Heart right ventricle (tissue), 16 donors: ENCODE results near the gene UBR2. TPM values are rescaled to one million over a fixed set of nuclear protein-coding genes. Genes with fewer than 3 reads are reported as not detected.

ENCODE experiments used
- ATAC-seq, 8 donors: fragments of 200-7000 bp; cut with Tn5 transposase; one replicate each; pipeline ENCODE4 v1.9.1; 2020; ENCODE audit warnings: mild to moderate bottlenecking in 8 of 8, moderate library complexity in 8 of 8, moderate number of reproducible peaks in 1 of 8
- DNase-seq, 2 donors: peaks; one replicate each; pipeline ENCODE4 v3.0.0-alpha.2; 2020
- H3K27ac ChIP-seq, 10 donors: fragments of 200-600 bp; sonication (generic) in 2 of 10; one replicate each; pipeline versions ENCODE4 v1.5.0 to v1.8.0; 2020 to 2022; ENCODE audit warnings: mild to moderate bottlenecking in 3 of 10
- H3K27me3 ChIP-seq, 7 donors: fragments of 200-600 bp; one replicate each; pipeline ENCODE4 v1.8.0; 2021 to 2022; ENCODE audit warnings: mild to moderate bottlenecking in 2 of 7
- H3K36me3 ChIP-seq, 9 donors: fragments of 200-600 bp; sonication (generic) in 1 of 9; one replicate each; pipeline versions ENCODE4 v1.5.0 to v1.8.0; 2020 to 2022; ENCODE audit warnings: mild to moderate bottlenecking in 2 of 9
- H3K4me1 ChIP-seq, 9 donors: fragments of 200-600 bp; sonication (generic) in 1 of 9; one replicate each; pipeline versions ENCODE4 v1.5.0 to v1.8.0; 2020 to 2022; ENCODE audit warnings: mild to moderate bottlenecking in 4 of 9
- H3K4me3 ChIP-seq, 10 donors: fragments of 200-600 bp; sonication (generic) in 2 of 10; one replicate each; pipeline versions ENCODE4 v1.5.0 to v1.8.0; 2020 to 2022; ENCODE audit warnings: mild to moderate bottlenecking in 7 of 10, moderate library complexity in 2 of 10
- H3K9me3 ChIP-seq, 11 donors: fragments of 200-600 bp in 10 of 11; sonication (generic) in 2 of 11; one replicate each; pipeline versions ENCODE4 v1.5.0 to v1.8.0; 2013 to 2022; ENCODE audit warnings: mild to moderate bottlenecking in 2 of 11, control low read depth in 1 of 11, moderate library complexity in 1 of 11
- WGBS, 2 donors: extraction: QIAGEN DNeasy Blood & Tissue Kit; methylation state at CpG; one replicate each; pipeline ENCODE4 v1.1.7; 2013; ENCODE audit warnings: inconsistent platforms in 1 of 2; 5-methylcytosine and 5-hydroxymethylcytosine counted together
- intact Hi-C, 10 donors: fragments of 100-400 bp; cut with DNase I; formaldehyde crosslinking; loops; one replicate each; pipeline versions ENCODE4 v1.11.1 to v1.14.2; 2022
- polyA plus RNA-seq, 2 donors: library from polyadenylated mRNA; stranded (reverse); fragments of 200-250 nt; gene quantifications; one replicate each; pipeline ENCODE4 v1.2.3, GENCODE V29; 2013
- total RNA-seq, 10 donors: library from RNA; stranded (reverse); fragmentation: NEBNext Ultra II Directional in 3 of 10; extraction: Animal tissue kit (Norgen Biotek cat#: 25700) in 3 of 10; gene quantifications; one replicate each; pipeline versions ENCODE4 v1.2.1 to v1.2.4, GENCODE V29; 2021 to 2023
- TF ChIP-seq, protein P1 (sequence below), 9 donors: fragments of 200-600 bp; sonication (generic) in 2 of 9; IDR thresholded peaks; one replicate each; pipeline versions ENCODE4 v1.5.0 to v1.8.0; 2021 to 2022; ENCODE audit warnings: antibody characterized with exemption in 9 of 9, mild to moderate bottlenecking in 5 of 9, moderate library complexity in 1 of 9
- donor health status: Arrhythmogenic right ventricular cardiomyopathy.
- donor health status: ischemic (EF 13 %, LVEDD 7.1; RV severe dilation, severe dysfunction).
- donor health status: healthy with polysubstance abuse.
- donor health status: DM: no; HTN: yes; CAD: no.
- donor health status: DM: no; HTN: no; CAD: no.
- donor health status: ischemic (EF 25% LVEDD 6.9; RV normal size, moderate dysfunction).
- donor health status: ischemic (EF 25% LVEDD 5.7; RV mildly dilated, moderate dysfunction).
- donor health status: healthy.
- donor health status: DM: yes; HTN: yes; CAD: no.
- donor health status: Ischemic cardiomyopathy.
- donor health status: ischemic (EF 35%, LVEDD 5.7; RV mildly dilated, moderate dysfunction).
- donor health status: nonischemic (EF 11% LVEDD 7.7; RV severe dilation, severe dysfunction).
- donor health status: DM: yes; HTN: yes; CAD: no.
- donor health status: PGD.
- donor health status: ischemic (EF 29% LVEDD 5.4; RV normal size, mild dysfunction).
- donor health status: nonischemic (EF 23%, LVEDD 6.1; RV moderate dilation, normal function).

UBR2 gene
- total and polyA plus RNA-seq, 12 donors: 6.7 to 36.5 (median 34.4) TPM

DNA sequence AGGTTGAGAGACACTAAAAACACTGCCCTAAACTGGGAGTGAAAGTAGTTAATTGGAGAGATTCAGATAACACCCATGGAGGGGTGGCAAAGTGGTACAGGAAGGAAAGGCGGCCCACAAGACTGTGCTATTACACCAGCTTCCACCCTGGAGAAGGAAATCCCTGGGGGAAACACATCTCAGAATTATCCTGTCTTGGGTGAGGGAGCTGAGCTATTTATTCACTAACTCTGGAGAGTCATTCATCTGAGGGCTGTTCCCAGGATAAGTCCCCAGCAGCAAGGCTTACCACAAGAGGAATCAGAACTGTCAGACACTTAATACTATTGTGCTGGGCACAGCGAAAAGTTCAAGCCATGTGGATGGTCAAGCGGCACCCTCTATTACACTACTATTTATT, 172.1 kb downstream of the UBR2 start:
- DNase-seq: no peak
- TF ChIP-seq, protein P1, sequence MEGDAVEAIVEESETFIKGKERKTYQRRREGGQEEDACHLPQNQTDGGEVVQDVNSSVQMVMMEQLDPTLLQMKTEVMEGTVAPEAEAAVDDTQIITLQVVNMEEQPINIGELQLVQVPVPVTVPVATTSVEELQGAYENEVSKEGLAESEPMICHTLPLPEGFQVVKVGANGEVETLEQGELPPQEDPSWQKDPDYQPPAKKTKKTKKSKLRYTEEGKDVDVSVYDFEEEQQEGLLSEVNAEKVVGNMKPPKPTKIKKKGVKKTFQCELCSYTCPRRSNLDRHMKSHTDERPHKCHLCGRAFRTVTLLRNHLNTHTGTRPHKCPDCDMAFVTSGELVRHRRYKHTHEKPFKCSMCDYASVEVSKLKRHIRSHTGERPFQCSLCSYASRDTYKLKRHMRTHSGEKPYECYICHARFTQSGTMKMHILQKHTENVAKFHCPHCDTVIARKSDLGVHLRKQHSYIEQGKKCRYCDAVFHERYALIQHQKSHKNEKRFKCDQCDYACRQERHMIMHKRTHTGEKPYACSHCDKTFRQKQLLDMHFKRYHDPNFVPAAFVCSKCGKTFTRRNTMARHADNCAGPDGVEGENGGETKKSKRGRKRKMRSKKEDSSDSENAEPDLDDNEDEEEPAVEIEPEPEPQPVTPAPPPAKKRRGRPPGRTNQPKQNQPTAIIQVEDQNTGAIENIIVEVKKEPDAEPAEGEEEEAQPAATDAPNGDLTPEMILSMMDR (IDR thresholded peaks at IDR 0.05): no peak
- 88% methylated on average over 3 of the region's 3 CpGs for WGBS, 2 donors
- no peak overlapping the region for H3K27ac ChIP-seq
- no peak overlapping the region for H3K4me3 ChIP-seq
- peaks cover 0 to 8% (median 0%) of the 10 kb centered on the region in 7 donors for H3K27me3 ChIP-seq
- ATAC-seq: no peak
- intact Hi-C loops: no loop called here
- H3K4me1 ChIP-seq: no peaks in the 10 kb centered on the region
- H3K36me3 ChIP-seq: no peaks in the 10 kb centered on the region
- H3K9me3 ChIP-seq: no peaks in the 10 kb centered on the region

DNA sequence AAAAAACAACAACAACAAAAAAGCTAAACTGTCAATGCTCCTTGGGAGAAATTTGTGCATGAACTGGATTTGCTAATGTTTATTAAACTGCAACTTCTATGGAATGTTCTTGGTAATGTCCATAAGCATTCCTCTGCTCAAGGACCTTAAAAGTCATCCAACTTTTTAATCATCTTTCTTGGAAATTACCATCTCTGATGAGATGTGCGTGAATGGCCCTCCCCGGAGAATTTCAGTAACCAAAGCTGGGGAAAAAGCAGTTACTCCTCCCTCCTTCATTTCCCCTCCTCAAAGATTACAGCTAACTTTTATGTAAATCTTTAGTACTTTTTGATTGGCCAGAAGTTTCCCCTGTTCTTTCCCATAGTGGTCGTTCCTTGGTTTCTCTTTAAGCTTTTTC, 176.9 kb downstream of the UBR2 start:
- Histone ChIP-seq H3K9me3 (no peaks in the 10 kb centered on the region), H3K4me1 (peaks cover 5 to 21% (median 16%) of the 10 kb centered on the region in 9 donors), H3K36me3 (peaks cover 0 to 5% (median 0%) of the 10 kb centered on the region in 9 donors), H3K27me3 (peaks cover 0 to 8% (median 0%) of the 10 kb centered on the region in 7 donors), H3K4me3 (no peak overlapping the region), H3K27ac (no peak overlapping the region)
- ATAC-seq (no peak), DNase-seq (no peak)
- intact Hi-C loops: loop anchor here in 1 of 10 donors (5.0 kb wide), 1 partner anchor 432 kb away; the partner anchor contains the start of gene SRF
- 53 to 65% methylated on average over 3 of the region's 3 CpGs for WGBS, 2 donors
- TF ChIP-seq, protein P1 (IDR thresholded peaks at IDR 0.05): no peak

DNA sequence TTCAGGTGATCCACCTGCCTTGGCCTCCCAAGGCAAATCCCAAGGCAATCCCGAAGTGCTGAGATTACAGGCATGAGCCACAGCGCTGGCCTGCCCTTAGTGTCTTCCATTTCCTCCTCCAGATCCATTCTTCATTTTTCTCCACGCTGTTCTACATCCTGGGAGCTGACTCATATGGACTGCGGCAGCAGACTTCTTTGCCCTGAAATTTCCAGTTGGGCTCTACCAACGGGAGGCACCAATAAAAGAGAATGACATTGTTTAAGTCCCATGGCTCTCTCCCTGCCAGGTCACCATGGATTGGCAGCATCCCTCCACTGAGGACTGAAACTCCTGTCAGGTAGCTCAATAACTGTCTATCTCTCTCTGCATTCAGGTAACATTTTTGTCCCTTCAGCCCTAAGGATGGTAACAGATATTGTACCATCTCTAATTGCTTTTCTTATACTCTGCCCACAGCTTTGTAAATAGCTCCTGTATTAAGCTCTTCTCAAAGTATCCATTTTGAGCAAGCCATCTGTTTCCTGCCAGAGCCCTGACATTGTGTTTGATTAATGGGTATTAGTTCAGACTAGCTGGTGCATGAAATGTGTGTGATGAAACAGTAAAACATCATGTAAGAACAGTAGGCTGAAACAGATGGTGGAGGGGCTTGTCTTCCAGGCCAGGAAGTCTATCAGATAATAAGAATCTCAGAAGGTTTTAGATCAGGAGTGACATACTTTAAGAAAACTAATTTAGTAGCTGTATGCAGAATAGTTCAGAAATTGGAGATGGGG, 178.5 kb downstream of the UBR2 start:
- peaks cover 5 to 21% (median 16%) of the 10 kb centered on the region in 9 donors for H3K4me1 ChIP-seq
- peaks cover 0 to 5% (median 0%) of the 10 kb centered on the region in 9 donors for H3K36me3 ChIP-seq
- ATAC-seq (no peak), DNase-seq (no peak)
- H3K4me3 ChIP-seq: no peak overlapping the region
- H3K27ac ChIP-seq: no peak overlapping the region
- no peaks in the 10 kb centered on the region for H3K9me3 ChIP-seq
- WGBS, 2 donors: 83 to 88% methylated on average over 5 of the region's 5 CpGs
- TF ChIP-seq, protein P1 (IDR thresholded peaks at IDR 0.05): no peak
- no peaks in the 10 kb centered on the region for H3K27me3 ChIP-seq
- intact Hi-C loops: loop anchor here in 1 of 10 donors (5.0 kb wide), 1 partner anchor 430 kb away; the partner anchor contains the start of gene SRF

Other genes starting within 250 kb of the UBR2 start
- gene TRERF1, start 112.1 kb upstream of the UBR2 start, total RNA-seq: 1 to 10 TPM in 8 of 10 donors, under 1 TPM in 2; 0.91 to 2.8 (median 1.6) TPM
- 1 to 10 TPM in 1 of 2 donors, under 1 TPM in 1; 0.75 to 1.7 TPM for gene TRERF1, start 112.1 kb upstream of the UBR2 start, polyA plus RNA-seq
- gene PRPH2, start 158.6 kb downstream of the UBR2 start, total RNA-seq: 1 to 10 TPM in 5 of 10 donors, under 1 TPM in 5; 0.36 to 2.7 (median 1.0) TPM
- under 1 TPM; 0.51 TPM for gene PRPH2, start 158.6 kb downstream of the UBR2 start, polyA plus RNA-seq
- gene TBCC, start 182.1 kb downstream of the UBR2 start, total RNA-seq: 10 to 100 TPM in 9 of 10 donors, 1 to 10 TPM in 1; 9.8 to 16.1 (median 13.3) TPM
- gene TBCC, start 182.1 kb downstream of the UBR2 start, polyA plus RNA-seq: 10 to 100 TPM; 17.1 to 22.4 TPM
- gene BICRAL, start 218.0 kb downstream of the UBR2 start, total RNA-seq: 10 to 100 TPM; 10.7 to 15.7 (median 13.8) TPM
- 1 to 10 TPM; 2.7 to 3.5 TPM for gene BICRAL, start 218.0 kb downstream of the UBR2 start, polyA plus RNA-seq